Activated naive CD4-positive, alpha-beta T cell treated with Interleukin-2 at 50 U/mL for 16 hours (primary cell): Measurements from ENCODE around the gene IFTAP.
"Not testable (repeated sequence)": the region's sequence is repeated elsewhere in the genome, so short reads cannot be mapped to it uniquely, and the experiment has no call there.

ENCODE experiments used
- DNase-seq: peaks from one replicate; pipeline ENCODE4 v3.0.0-alpha.2; 2020

IFTAP gene

GRCh38 chr11:36661359-36661758 is 67.1 kb downstream of the IFTAP start:
- DNase-seq, result not testable (repeated sequence)

GRCh38 chr11:36672815-36673450 is 78.6 kb downstream of the IFTAP start:
- no peak for DNase-seq

- DNase-seq, result not testable (repeated sequence)
Measured at GRCh38 chr11:36679547-36679946, 85.2 kb downstream of the IFTAP start.

- DNase-seq, result no peak
Measured at GRCh38 chr11:36683818-36684217, 89.5 kb downstream of the IFTAP start.

GRCh38 chr11:36684840-36685801 is 90.8 kb downstream of the IFTAP start:
- DNase-seq, result peak; percentile 37

- no peak for DNase-seq
Measured at GRCh38 chr11:36688132-36688531, 93.8 kb downstream of the IFTAP start.

GRCh38 chr11:36688571-36689291 is 94.4 kb downstream of the IFTAP start:
- DNase-seq, result no peak

- DNase-seq, result no peak
Measured at GRCh38 chr11:36689442-36689841, 95.1 kb downstream of the IFTAP start.

- no peak for DNase-seq
Measured at GRCh38 chr11:36692704-36693103, 98.4 kb downstream of the IFTAP start.

GRCh38 chr11:36693139-36693843 is 99.0 kb downstream of the IFTAP start:
- DNase-seq, result no peak

GRCh38 chr11:36695111-36695510 is 100.8 kb downstream of the IFTAP start:
- DNase-seq, result no peak

GRCh38 chr11:36695571-36695970 is 101.3 kb downstream of the IFTAP start:
- no peak for DNase-seq

GRCh38 chr11:36696550-36696949 is 102.2 kb downstream of the IFTAP start:
- no peak for DNase-seq

- no peak for DNase-seq
Measured at GRCh38 chr11:36699271-36699670, 105.0 kb downstream of the IFTAP start.

GRCh38 chr11:36700246-36700645 is 105.9 kb downstream of the IFTAP start:
- no peak for DNase-seq

GRCh38 chr11:36702330-36703054 is 108.2 kb downstream of the IFTAP start:
- no peak for DNase-seq

GRCh38 chr11:36703055-36703404 is 108.7 kb downstream of the IFTAP start:
- DNase-seq, result no peak
